22Rv1 (cell line): ENCODE measurements around the gene C18orf54.

Source experiments
- CTCF ChIP-seq: fragments of 450-650 bp; IDR thresholded peaks from 2 replicates; pipeline ENCODE4 v1.5.1; 2017; ENCODE audit warnings: mild to moderate bottlenecking
- ZFX ChIP-seq: fragments of 450-650 bp; IDR thresholded peaks from 2 replicates; pipeline ENCODE4 v1.6.1; 2017; ENCODE audit warnings: antibody characterized with exemption, borderline replicate concordance

DNA sequence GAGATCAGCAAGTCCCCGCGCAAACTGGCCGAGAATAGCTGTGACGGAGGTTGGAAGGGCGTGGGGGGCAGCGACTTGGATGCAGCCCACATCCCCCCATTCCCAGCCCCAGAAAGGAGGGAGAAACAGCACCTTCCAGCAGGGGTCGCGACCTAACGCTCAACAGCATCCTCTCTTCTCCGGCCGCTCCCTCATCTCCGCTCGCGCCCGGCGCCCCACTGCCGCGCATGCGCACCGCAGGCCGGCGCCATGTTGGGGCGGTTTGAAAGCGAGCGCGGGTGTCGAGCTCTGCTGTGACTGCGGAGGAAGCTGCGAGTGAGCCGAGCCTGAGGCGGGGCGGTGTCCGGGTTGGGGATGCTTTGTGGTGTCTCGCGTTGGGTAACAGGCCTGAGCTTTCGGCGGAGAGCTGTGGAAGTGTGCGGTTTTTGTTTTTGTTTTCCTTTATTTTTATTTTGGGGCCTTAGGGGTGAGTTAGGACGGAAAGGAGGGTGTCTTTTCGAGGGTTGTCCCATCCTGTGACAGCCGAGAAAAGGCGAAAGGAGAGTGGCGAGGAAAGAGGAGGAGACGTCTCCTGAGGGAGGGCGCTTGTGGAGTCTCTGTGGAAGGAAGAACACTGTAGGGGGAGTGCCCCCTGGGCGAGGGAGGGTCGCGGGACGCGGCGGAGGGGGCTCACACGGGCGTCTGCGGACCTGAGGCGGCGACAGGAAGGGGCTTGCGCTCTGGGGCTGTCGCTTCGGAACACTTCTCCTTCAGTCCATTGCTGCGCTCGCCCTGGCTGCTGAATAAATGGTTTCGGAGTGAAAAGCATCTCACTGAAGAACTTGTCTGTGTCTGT, at the start of gene C18orf54, which contains the start of gene STARD6:
- TF ChIP-seq CTCF, result peak; percentile 45
- TF ChIP-seq ZFX, result no peak
